HL-60 (cell line): Measurements from ENCODE around the gene DPYD.

ENCODE experiments used
- CTCF ChIP-seq: IDR thresholded peaks from one replicate; pipeline ENCODE4 v1.5.1; 2011; ENCODE audit warnings: low read length, control low read depth, inconsistent platforms; ENCODE audit not compliant: insufficient read depth
- GABPA ChIP-seq: IDR thresholded peaks from 2 replicates; pipeline ENCODE4 v1.6.1; 2012; ENCODE audit warnings: low read depth
- POLR2AphosphoS5 ChIP-seq: IDR thresholded peaks from 2 replicates; pipeline ENCODE4 v1.6.1; 2012; ENCODE audit warnings: low read depth
- REST ChIP-seq: IDR thresholded peaks from 2 replicates; pipeline ENCODE4 v1.6.1; 2012; ENCODE audit warnings: low read depth; ENCODE audit not compliant: insufficient replicate concordance

- TF ChIP-seq CTCF, result no peak
- no peak for TF ChIP-seq POLR2AphosphoS5
- TF ChIP-seq REST, result no peak
- TF ChIP-seq GABPA, result no peak
These were observed 812.7 kb downstream of the DPYD start for GRCh38 chr1:97108179-97108578.
